ENCODE results near the gene CDH26. TPM values are rescaled to one million over a fixed set of nuclear protein-coding genes. Genes with fewer than 3 reads are reported as not detected.
A peak's percentile ranks its signal among the peaks of the same experiment; 100 is the strongest.

CDH26 gene
- total RNA-seq, 1 experiment from 2014 or later, result 0.64 TPM

GRCh38 chr20:60010689-60011458 is 52.7 kb downstream of the CDH26 start:
- no peak for DNase-seq (ENCODE audit: low read depth)

- DNase-seq (ENCODE audit: low read depth), result no peak
Measured at GRCh38 chr20:60011512-60012507, 53.6 kb downstream of the CDH26 start.

- no peak for DNase-seq (ENCODE audit: low read depth)
Measured at GRCh38 chr20:60013296-60014139, 55.3 kb downstream of the CDH26 start.

- no peak for DNase-seq (ENCODE audit: low read depth)
Measured at GRCh38 chr20:60016406-60016805, 58.2 kb downstream of the CDH26 start.

- no peak for DNase-seq (ENCODE audit: low read depth)
Measured at GRCh38 chr20:60020251-60020650, 62.0 kb downstream of the CDH26 start.

GRCh38 chr20:60021104-60021503 is 62.9 kb downstream of the CDH26 start:
- no peak for DNase-seq (ENCODE audit: low read depth)

- DNase-seq (ENCODE audit: low read depth), result no peak
Measured at GRCh38 chr20:60022849-60023248, 64.6 kb downstream of the CDH26 start.

GRCh38 chr20:60024245-60024644 is 66.0 kb downstream of the CDH26 start:
- no peak for DNase-seq (ENCODE audit: low read depth)

- no peak for DNase-seq (ENCODE audit: low read depth)
Measured at GRCh38 chr20:60024801-60025200, 66.6 kb downstream of the CDH26 start.

- DNase-seq (ENCODE audit: low read depth), result no peak
Measured at GRCh38 chr20:60026010-60026409, 67.8 kb downstream of the CDH26 start.

- DNase-seq (ENCODE audit: low read depth), result no peak
Measured at GRCh38 chr20:60030471-60030870, 72.2 kb downstream of the CDH26 start.

- DNase-seq (ENCODE audit: low read depth), result no peak
Measured at GRCh38 chr20:60031107-60031506, 72.9 kb downstream of the CDH26 start.

GRCh38 chr20:60034231-60035110 is 76.2 kb downstream of the CDH26 start:
- no peak for DNase-seq (ENCODE audit: low read depth)

- DNase-seq (ENCODE audit: low read depth), result no peak
Measured at GRCh38 chr20:60035486-60035885, 77.3 kb downstream of the CDH26 start.

GRCh38 chr20:60036346-60036745 is 78.1 kb downstream of the CDH26 start:
- no peak for DNase-seq (ENCODE audit: low read depth)

GRCh38 chr20:60036746-60037499 is 78.7 kb downstream of the CDH26 start:
- DNase-seq (ENCODE audit: low read depth), result peak; percentile 59

- no peak for DNase-seq (ENCODE audit: low read depth)
Measured at GRCh38 chr20:60038400-60039008, 80.3 kb downstream of the CDH26 start.

GRCh38 chr20:60039526-60039925 is 81.3 kb downstream of the CDH26 start:
- DNase-seq (ENCODE audit: low read depth), result no peak
